Erythroblast (primary cell): ENCODE results near the gene YTHDC2.

Source experiments
- GATA1 ChIP-seq: IDR thresholded peaks from 2 replicates; pipeline ENCODE4 v1.6.1; 2011; ENCODE audit warnings: low read depth, mild to moderate bottlenecking, control low read depth, low read length, moderate library complexity
- POLR2A ChIP-seq: IDR thresholded peaks from 2 replicates; pipeline ENCODE4 v1.6.1; 2011; ENCODE audit warnings: mild to moderate bottlenecking, low read length

DNA sequence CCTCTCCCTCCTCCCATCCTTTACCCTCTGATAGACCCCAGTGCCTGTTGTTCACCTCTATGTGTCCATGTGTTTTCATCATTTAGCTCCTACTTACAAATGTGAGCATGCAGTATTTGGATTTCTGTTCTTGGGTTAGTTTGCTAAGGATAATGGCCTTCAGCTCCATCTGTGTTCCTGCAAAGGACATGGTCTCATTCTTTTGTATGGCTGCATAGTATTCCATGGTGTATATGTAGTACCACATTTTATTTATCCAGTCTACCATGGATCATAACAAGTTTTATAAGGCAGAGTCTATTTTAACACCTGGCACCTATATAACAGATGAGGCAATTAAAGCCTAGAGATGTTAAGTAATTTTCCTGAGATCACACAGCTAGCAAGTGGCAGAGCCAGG lies 7.4 kb downstream of the YTHDC2 start:
- TF ChIP-seq POLR2A (no peak), GATA1 (no peak)
